NCI-H187 (cell line): ENCODE results near the gene AUNIP.

Source experiments
- DNase-seq, 2 experiments: peaks; one replicate each; lab custom pipeline; 2025; lab: John Stamatoyannopoulos, UW

The AUNIP gene

GRCh38 chr1:25794325-25794724 is 64.9 kb downstream of the AUNIP start:
- DNase-seq, result no peak

DNA sequence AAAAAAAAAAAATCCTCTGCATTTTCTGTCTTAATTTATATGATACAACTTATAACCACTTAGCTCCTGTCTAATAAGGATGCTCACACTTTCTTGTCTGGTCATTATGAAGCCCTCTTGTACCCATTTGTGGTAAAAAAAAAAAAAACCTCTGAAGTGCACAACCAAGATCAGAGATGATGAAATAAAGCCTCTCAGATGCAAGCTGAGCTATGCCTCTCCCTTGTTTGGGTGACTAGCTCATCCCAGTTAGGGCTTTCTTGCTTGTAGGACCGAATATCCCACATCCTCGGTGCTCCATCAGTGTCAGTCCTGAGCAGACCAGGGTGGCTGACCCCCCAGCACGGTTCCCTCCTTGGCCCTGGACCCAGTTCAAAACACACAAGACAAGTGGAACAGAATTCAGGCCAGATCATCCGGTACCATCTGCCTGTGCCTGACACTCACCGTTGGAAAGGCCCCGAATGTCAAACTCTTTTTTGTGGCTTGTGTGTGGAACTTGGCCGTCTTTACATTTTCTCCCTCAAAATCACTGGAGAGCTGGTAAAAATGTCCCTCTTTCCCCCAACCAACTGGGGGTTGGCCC is 65.6 kb downstream of the AUNIP start:
- DNase-seq, result no peak

DNA sequence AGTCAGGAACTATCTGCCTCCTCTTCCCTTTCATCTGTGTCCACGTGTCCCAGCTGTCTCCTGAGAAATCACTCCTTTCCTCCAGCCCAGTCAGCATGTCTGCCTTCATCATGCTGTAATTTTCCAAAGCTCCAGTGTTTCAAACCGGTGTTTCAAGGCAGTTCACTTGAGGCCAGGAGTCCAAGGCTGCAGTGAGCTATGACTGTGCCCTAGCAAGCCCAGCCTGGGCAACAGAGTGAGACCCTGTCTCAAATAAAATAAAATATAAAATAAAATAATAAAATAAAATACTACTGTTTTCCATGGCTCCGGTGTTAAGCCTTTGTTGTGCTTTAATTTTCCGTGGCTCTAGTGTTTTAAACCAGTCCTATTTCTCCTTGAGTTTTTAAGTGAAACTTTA is 67.1 kb downstream of the AUNIP start:
- DNase-seq, result no peak

- DNase-seq, result no peak
Observed at GRCh38 chr1:25790472-25790871, 68.8 kb downstream of the AUNIP start.

DNA sequence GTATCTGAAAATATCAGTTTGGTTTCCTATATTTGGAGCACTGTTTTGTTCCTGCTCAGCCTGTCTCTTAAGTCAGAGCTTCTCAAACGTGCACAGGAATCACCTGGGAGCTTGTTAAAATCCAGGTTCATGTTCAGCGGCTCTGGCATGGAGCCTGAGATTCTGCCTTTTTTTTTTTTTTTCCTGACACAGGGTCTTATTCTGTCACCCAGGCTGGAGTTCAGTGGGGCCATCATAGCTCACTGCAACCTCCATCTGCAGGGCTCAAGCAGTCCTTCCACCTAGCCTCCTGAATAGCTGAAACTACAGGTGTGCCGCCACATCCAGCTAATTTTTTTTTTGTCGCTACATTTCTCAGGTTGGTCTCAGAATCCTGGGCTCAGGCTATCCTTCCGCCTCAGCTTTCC is 71.5 kb downstream of the AUNIP start:
- DNase-seq, result no peak

DNA sequence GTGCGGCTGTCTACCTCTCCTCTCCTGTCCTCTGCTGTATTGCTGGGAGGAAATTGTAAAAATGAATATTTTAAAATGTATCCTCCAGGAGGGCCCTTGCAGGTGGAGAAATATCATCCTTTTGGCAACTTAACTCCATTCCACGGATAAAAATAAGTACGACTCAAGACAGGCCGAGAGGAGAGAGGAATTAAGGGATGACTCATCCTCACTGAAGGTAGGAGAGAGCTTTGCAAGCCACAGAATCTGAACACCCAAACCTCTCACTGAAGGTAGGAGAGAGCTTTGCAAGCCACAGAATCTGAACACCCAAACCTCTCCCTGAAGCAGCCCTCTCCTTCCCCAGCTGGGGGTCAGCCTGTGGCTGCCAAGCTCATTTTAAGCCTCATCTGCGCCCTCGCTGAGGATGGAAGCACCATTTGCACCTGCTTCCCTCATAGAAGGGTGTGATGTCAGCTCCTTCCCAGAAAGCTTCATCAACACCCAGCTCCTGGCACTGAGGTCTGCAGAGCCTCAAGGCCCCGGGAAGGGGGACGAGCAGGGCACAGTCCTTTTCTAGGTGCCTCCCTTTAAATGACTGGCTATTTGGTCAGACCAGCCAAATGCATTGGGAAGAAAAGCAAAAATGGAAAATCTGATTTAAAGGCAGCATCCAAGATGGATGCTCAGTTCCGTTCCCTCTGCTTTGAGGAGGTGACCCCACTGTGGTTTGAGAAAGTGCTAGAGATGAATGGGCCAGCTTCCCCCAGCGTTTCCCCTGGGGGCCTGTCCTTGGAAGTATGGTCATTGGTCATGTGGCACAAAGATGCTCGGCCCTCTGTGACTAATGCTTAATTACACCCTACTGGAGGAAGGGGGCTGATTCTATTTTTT is 72.1 kb downstream of the AUNIP start:
- no peak for DNase-seq

GRCh38 chr1:25785333-25786067 is 73.8 kb downstream of the AUNIP start:
- DNase-seq, result no peak

GRCh38 chr1:25784575-25785051 is 74.6 kb downstream of the AUNIP start:
- DNase-seq, result no peak
